Measurements from ENCODE around the gene FLOT1. TPM values are rescaled to one million over a fixed set of nuclear protein-coding genes. Genes with fewer than 3 reads are reported as not detected.
"Not testable (repeated sequence)": the region's sequence is repeated elsewhere in the genome, so short reads cannot be mapped to it uniquely, and the experiment has no call there.

Gene FLOT1
- total and polyA plus RNA-seq, 3 donors from 2014 or later = 84.1 to 169 (median 88.1) TPM

DNA sequence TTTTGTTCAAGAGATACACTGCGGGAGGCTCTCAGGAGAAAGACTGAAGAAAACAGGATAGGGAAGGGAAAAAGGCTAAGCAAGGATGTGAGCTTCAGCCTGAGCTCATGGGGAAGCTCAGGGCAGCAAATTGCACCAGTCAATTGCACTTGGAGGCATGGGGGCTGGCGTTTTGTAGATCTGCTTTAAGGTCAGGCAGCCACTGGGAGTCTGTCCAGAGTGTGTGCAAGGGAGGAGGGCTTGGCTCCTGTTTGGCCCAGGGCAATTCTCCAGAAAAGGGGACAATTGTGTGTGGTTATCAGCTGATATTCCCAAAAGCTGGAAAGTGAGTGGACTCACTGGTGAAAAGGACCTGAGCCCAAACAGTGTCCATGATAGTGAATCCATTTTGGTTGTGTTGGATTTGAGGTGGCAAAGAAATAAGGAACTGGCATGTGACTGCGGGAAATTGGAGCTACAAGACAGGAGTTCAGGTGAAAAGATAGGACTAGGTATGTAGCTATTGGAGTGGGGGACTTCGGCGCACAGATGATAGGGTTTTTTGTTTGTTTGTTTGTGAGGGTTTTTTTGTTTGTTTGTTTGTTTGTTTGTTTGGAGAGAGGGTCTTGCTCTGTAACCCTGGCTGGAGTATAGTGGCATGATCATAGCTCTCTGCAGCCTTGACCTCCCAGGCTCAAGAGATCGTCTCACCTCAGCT is 24.1 kb upstream of the FLOT1 start:
- no peaks in the 10 kb centered on the region for H3K36me3 ChIP-seq (ENCODE audit: low read depth, missing control alignments)
- H3K27me3 ChIP-seq = no peaks in the 10 kb centered on the region
- intact Hi-C loops (cut with DNase I; ENCODE audit: low total_unique reads) = no loop called here
- no peaks in the 10 kb centered on the region for H3K9me3 ChIP-seq
- WGBS, 2 donors = 81 to 86% methylated on average over 6 of the region's 6 CpGs
- H3K4me1 ChIP-seq = peaks cover 7% of the 10 kb centered on the region
- TF ChIP-seq, protein P1, sequence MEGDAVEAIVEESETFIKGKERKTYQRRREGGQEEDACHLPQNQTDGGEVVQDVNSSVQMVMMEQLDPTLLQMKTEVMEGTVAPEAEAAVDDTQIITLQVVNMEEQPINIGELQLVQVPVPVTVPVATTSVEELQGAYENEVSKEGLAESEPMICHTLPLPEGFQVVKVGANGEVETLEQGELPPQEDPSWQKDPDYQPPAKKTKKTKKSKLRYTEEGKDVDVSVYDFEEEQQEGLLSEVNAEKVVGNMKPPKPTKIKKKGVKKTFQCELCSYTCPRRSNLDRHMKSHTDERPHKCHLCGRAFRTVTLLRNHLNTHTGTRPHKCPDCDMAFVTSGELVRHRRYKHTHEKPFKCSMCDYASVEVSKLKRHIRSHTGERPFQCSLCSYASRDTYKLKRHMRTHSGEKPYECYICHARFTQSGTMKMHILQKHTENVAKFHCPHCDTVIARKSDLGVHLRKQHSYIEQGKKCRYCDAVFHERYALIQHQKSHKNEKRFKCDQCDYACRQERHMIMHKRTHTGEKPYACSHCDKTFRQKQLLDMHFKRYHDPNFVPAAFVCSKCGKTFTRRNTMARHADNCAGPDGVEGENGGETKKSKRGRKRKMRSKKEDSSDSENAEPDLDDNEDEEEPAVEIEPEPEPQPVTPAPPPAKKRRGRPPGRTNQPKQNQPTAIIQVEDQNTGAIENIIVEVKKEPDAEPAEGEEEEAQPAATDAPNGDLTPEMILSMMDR (IDR thresholded peaks at IDR 0.05) = no peak
- no peak overlapping the region for H3K4me3 ChIP-seq
- no peak for DNase-seq
- H3K27ac ChIP-seq = no peak overlapping the region

DNA sequence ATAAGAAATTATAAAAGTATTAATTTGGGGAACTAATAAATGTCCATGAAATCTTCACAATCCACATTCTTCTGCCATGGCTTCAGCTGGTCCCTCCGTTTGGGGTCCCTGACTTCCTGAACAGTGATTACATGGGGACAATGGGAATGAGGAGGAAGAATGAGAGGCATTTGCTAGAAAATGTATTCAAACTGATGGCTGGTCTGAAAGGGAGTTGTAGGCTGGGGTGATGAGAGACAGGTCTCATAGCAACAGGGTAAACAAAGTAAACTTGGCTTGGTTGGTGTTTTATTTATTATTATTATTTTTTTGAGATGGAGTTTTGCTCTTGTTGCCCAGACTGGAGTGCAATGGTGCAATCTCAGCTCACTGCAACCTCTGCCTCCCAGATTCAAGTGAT is 23.0 kb upstream of the FLOT1 start:
- WGBS, 2 donors = 73 to 89% methylated on average over 1 of the region's 1 CpG
- intact Hi-C loops (cut with DNase I; ENCODE audit: low total_unique reads); H3K4me1 ChIP-seq; H3K36me3 ChIP-seq (ENCODE audit: low read depth, missing control alignments); H3K9me3 ChIP-seq; DNase-seq; H3K4me3 ChIP-seq; H3K27me3 ChIP-seq; H3K27ac ChIP-seq: not testable (repeated sequence)

DNA sequence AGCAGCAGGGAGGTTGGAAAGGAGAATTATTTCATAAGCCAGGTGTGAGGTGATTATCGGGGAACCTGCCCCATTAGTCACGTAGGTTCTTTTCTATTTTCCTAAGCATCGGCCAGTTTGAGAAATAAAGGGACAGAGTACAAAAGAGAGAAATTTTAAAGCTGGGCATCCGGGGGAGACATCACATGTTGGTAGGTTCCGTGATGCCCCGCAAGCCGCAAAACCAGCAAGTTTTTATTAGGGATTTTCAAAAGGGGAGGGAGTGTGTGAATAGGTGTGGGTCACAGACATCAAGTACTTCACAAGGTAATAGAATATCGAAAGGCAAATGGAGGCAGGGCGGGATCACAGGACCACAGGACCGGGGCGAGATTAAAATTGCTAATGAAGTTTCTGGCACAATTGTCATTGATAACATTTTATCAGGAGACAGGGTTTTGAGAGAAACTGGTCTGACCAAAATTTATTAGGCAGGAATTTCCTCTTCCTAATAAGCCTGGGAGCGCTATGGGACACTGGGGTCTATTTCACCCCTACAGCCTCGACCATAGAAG is 22.1 kb upstream of the FLOT1 start:
- H3K4me3 ChIP-seq; H3K4me1 ChIP-seq; H3K36me3 ChIP-seq (ENCODE audit: low read depth, missing control alignments); H3K27ac ChIP-seq; intact Hi-C loops (cut with DNase I; ENCODE audit: low total_unique reads); H3K27me3 ChIP-seq; H3K9me3 ChIP-seq; DNase-seq: not testable (repeated sequence)
- WGBS, 2 donors = 74 to 80% methylated on average over 13 of the region's 13 CpGs

DNA sequence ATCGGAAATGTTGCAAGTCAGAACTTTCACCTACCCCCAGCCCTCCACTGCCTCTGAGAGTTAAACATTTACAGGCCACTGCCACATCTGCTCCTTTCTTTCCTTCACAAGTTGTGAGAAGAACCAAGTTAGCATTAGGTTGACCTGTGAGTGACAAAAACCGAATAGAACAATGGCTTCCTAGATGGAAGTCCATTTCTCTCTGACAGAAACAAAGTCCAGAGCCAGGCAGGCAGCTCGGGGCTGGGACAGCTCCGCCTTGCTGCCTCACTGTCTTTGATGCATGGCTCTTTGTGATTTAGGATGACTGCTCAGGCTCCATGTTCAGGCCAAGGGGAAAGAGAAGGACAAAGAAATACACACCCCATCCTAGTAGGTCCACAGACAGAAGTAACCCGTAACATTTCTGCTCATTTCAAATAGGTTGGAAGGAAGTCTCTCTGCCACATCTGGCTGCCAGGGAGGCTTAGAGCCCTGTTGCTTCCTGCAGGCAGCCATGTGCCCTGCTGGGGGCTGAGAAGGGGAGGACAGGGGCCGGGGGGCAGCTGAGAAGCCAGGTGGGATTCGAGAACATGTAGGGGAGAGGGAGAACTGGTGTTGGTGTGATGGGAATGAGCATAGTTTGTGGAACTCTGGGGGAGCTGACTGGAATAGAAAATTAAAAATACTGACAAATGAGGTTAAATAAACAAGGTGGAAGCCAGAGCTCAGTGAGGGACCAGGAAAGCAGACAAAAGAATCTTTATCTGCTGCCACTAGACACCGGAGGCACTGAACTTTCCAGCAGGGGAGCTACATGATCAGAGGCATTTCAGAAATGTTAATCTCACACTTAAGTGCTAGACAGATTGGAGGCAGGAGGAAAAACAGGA is 21.4 kb upstream of the FLOT1 start:
- H3K27ac ChIP-seq = no peak overlapping the region
- H3K27me3 ChIP-seq = no peaks in the 10 kb centered on the region
- 58 to 68% methylated on average over 8 of the region's 8 CpGs for WGBS, 2 donors
- H3K4me3 ChIP-seq = no peak overlapping the region
- H3K36me3 ChIP-seq (ENCODE audit: low read depth, missing control alignments) = no peaks in the 10 kb centered on the region
- H3K9me3 ChIP-seq = no peaks in the 10 kb centered on the region
- no peak for TF ChIP-seq POLR2A (IDR thresholded peaks at IDR 0.05)
- TF ChIP-seq, protein P1 (IDR thresholded peaks at IDR 0.05) = no peak
- intact Hi-C loops (cut with DNase I; ENCODE audit: low total_unique reads) = no loop called here
- peaks cover 5% of the 10 kb centered on the region for H3K4me1 ChIP-seq
- no peak for DNase-seq

DNA sequence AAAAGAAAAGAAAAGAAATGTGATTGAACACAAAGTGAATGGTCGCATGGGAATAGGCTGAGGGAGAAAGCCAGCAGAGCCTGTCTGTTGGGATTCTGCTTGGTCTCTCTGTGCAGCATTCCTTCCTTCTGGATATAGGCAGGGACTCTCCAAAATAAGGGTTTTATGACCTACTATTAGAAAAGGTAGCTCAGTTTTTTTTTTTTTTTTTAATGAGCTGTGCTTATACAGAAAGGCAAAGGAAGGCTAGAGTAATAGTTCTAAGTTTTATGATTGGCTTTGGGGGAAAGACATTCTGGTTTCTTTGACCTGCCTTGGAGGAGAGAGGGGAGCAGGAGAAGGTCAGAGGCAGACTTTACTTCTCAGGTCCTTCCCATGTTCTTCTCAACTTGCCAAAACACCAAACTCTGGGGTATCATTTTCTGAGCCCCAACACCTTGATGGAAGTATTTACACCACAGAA is 20.7 kb upstream of the FLOT1 start:
- Histone ChIP-seq H3K27me3 (no peaks in the 10 kb centered on the region), H3K36me3 (ENCODE audit: low read depth, missing control alignments) (no peaks in the 10 kb centered on the region), H3K4me1 (peaks cover 4% of the 10 kb centered on the region), H3K4me3 (no peak overlapping the region), H3K27ac (no peak overlapping the region), H3K9me3 (no peaks in the 10 kb centered on the region)
- no peak for DNase-seq
- TF ChIP-seq, protein P1 (IDR thresholded peaks at IDR 0.05) = no peak
- no peak for TF ChIP-seq POLR2A (IDR thresholded peaks at IDR 0.05)
- WGBS, 2 donors = 86 to 94% methylated on average over 1 of the region's 1 CpG
- intact Hi-C loops (cut with DNase I; ENCODE audit: low total_unique reads) = no loop called here
